CD4-positive, alpha-beta T cell treated with Interleukin-6 at 100 ng/mL for 8 hours (primary cell): ENCODE data around the gene HSPB1.
"Not testable (repeated sequence)": the region's sequence is repeated elsewhere in the genome, so short reads cannot be mapped to it uniquely, and the experiment has no call there.

ENCODE experiments used
- DNase-seq: peaks from one replicate; pipeline ENCODE4 v3.0.0-alpha.2; 2020; ENCODE audit warnings: mixed read lengths, low spot score

The HSPB1 gene

DNA sequence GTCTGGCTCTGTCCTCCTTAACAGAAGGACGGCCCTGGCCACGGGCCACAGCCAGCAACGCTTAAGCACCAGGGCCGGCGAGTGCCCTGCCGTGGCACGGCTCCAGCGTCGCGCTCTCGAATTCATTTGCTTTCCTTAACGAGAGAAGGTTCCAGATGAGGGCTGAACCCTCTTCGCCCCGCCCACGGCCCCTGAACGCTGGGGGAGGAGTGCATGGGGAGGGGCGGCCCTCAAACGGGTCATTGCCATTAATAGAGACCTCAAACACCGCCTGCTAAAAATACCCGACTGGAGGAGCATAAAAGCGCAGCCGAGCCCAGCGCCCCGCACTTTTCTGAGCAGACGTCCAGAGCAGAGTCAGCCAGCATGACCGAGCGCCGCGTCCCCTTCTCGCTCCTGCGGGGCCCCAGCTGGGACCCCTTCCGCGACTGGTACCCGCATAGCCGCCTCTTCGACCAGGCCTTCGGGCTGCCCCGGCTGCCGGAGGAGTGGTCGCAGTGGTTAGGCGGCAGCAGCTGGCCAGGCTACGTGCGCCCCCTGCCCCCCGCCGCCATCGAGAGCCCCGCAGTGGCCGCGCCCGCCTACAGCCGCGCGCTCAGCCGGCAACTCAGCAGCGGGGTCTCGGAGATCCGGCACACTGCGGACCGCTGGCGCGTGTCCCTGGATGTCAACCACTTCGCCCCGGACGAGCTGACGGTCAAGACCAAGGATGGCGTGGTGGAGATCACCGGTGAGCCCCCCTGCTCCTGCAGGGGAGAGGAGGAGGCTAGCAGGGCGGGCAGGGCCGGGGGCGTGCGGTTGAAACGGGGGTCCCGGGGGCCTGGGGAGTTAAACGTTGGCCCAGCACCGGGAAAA, at the start of gene HSPB1:
Gene HSPB1, plus strand, starts transcription at position 327 of the 855 bp plus-strand sequence. Its CDS starts 40 bp downstream, at position 367.
- DNase-seq: peak; percentile 72

DNA sequence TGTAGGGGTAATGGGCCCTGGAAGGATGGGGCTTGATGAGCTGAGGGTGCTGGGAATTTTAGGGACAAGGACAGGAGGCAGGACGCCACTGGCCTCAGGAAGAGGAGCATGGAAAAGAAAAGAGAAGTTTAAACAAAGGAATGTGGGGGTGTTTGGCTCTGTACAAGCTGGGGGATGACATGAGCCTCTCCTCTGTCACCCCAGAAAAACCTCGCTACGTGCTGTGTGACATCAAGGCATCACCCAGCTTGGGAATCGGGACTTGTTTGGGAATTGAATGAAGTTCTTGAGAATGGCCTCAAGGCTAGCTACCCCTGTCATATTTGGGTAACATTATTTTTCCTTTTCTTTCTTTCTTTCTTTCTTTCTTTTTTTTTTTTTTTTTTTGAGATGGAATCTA, 47.7 kb upstream of the HSPB1 start:
- DNase-seq: no peak

DNA sequence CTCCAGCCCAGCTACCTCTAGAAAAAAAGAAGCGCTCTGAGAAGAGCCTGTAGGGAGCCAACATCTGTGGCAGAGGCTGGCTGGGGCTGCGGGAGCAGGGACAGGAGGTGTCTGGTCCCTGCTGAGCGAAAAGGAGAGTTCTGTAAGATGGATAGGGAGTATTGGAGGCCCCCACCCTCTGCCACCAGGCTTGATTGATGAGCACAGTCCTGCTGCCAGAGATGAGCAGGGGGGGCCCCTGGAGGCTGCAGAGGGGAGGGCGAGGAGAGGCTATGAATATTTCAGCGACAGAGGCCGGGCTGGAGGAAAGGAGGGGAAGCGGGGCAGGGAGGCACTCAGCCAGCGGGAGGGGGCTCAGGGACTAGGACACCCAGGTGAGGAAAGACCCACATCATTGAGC, 44.5 kb upstream of the HSPB1 start:
- DNase-seq: no peak

DNA sequence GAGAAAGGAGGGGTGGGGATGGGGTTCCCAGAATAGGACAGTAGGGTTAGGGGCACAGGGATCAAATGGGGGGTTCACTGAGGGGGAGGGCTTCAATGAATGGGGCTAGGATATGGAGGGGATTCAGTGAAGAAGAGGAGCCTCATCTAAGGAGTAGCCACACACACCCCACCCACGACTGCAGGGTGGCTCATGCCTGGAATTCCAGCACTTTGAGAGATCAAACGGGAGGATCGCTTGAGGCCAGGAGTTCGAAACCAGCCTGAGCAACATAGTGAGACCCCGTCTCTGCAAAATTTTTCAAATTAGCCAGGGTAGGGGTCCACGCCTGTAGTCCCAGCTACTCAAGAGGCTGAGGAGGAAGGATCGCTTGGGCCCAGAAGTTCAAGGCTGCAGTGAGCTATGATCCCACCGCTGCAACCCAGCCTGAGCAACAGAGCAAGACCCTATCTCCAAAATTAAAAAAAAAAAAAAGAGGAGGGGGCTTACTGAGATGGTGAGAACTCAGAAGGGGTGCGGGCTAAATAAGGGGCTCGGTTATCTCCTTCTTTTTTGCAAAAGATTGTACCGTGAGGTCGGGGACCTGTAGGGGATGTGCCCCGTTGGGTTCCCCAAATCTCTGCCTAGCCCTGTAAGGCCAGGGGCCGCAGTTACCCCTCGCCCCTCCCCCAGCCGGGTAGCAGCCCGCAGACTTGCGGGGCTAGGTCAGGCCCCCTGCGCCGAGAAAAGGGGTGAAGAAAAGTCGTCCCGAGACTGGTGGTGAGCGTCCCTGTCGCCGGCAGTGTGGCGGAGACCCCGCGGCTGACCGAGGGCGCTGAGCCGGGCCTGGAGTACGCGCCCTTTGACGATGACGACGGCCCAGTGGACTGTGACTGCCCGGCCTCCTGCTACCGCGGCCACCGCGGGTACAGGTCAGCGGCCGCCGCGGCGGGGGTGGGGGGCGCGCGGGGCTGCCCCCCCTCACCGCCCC, 43.1 kb upstream of the HSPB1 start:
- DNase-seq: no peak

DNA sequence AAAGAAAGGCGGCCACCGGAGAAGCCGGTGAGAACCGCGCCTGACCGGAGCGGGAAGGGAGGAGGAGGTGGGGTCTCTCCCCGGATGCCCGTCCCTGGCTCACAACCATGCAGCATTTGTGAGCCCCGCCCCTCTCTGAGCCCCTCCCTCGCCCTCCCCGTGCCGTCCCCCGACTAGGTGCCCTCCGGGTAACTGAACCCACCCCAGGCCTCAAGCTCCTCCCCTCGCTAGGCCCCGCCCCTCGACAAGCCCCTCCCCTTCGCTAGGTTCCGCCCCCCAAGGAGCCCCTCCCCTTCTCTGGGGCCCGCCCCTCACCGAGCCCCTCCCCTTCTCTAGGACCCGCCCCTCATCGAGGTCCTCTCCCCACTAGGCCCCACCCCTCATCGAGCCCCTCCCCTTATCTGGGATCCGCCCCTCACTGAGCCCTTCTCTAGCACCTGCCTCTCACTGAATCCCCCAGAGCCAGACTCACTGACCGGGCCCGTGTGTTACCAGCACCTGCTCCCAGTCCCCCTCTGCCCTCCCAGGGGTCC, 42.2 kb upstream of the HSPB1 start:
- DNase-seq: peak; percentile 7

DNA sequence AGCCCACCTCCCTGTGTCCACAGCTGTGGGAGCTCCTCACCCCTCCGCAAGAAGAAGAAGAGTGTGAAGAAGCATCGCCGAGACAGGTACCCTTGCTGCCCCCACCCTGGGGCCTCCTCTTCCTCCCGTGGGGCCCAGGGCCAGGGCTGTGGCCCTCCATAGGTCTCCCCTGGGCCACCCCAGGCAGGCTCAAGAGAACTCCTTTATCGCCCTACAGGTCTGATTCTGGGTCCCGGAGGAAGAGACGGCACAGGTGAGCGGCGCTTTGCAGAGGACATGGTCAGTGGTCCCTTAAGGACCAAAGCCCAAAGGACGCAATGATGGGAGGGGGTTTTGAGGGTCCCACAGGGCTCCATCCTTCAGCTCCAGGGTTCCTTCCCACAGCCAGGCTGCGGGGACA, 41.1 kb upstream of the HSPB1 start:
- DNase-seq: no peak

DNA sequence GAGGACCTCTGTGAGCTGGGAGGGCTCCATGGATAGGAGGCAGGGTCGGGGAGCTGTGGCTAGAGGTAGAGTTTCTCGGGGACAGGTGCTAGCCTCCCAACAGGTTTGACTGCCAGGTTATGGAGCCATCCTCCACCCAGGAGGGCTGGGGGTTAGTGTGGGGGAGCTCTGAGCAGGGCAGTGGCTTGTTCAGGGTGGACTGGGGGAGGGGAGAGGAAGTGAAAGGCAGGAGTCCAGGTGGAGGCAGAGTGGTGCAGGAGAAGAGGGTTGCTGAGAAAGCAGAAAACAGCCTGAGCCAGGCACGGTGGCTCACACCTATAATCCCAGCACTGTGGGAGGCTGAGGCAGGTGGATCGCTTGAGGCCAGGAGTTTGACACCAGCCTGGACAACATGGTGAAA, 40.5 kb upstream of the HSPB1 start:
- DNase-seq: no peak

DNA sequence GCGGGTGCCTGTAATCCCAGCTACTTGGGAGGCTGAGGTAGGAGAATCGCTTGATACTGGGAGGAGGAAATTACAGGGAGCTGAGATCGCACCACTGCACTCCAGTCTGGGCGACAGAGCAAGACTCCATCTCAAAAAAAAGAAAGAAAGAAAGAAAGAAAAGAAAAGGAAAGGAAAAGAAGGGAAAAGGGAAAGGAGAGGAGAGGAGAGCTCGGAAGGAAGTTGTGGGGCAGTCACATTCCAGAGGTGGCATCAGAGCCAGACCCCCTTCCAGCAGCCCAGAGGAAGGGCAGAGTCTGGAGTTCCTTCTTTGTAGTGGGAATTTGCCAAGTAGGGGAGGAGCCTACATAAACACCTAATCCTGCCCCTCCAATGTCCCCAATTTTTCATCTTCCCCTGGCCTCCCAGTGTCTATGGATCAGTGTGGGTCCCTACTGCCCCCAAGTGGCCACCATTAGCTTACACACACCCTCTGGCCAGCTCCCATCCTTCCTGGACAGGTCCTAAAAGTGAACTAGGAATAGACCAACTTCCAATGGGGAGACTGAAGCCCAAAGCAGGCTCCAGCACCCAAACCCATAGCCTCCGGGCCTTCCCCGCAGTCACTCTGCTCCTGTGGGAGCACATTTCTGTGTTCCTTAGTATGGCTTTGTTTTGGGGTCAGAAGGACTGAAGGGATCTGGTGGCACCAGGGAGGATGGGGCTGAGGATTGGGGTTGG, 39.6 kb upstream of the HSPB1 start:
- no peak for DNase-seq

DNA sequence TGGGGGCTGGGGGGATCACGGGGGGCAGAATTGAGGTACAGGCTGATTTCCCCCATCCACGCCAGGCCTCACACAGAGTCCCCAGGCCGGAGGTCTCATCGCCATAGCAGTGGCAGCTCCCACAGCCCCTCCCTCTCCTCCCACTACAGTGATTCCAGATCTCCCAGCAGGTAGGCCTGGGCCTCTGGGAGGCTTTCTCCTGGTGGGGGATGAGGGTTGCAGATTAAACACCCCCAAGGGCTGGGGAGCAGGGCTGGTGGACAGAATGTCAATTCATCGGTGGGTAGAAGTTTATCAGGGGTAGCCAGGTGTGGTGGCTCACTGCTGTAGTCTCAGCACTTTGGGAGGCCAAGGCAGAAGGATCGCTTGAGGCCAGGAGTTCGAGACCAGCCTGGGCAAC, 37.2 kb upstream of the HSPB1 start:
- DNase-seq: no peak

DNA sequence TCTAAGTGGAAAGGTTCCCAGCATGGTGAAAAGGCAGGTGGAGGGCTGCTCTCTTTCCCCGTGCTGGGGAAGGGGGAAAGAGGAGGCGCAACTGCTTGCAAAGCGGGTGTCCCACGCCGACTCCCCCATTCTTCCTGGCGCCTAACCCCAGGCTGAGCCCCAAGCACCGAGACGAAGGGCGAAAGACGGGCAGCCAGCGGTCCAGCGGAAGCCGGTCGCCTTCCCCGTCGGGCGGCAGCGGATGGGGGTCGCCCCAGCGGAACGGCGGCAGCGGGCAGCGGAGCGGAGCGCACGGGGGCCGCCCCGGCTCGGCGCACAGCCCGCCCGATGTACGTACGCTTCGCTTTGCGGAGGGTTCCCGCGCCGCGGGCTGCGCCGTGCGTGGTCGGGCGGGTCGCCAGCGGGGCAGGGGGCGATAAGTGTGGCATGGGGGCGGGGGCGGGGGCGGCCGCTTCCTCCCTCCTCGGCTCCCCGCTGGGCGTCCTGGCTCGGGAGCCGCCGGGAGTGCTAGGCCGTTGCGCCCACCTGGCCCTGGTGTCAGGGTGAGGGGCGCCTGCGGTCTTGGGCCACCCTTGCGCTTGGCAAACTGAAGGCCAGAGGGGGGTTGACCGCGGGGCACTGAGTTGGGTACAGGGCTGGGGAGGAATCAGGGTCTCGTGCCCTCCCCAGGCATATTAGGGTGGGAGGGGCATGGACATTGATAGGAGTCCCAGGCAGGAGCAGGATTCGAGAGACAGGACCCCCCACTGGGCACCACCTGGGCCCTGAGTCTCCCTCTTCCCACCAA, 35.2 kb upstream of the HSPB1 start:
- DNase-seq: no peak

DNA sequence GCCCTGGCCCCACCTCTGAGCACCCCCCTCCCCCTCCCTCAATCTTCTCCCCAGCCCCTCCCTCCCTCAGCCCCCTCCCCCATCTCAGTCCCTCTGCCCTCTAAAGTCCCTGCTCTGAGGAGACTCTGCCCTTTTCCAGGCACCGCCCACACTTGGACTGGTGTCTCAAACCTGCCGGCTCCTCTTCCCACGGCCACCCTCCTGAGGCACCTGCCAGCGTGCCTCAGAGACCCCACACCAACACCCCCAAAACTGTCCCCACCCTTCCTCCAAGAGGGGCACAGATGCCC, 34.6 kb upstream of the HSPB1 start:
- DNase-seq: no peak

DNA sequence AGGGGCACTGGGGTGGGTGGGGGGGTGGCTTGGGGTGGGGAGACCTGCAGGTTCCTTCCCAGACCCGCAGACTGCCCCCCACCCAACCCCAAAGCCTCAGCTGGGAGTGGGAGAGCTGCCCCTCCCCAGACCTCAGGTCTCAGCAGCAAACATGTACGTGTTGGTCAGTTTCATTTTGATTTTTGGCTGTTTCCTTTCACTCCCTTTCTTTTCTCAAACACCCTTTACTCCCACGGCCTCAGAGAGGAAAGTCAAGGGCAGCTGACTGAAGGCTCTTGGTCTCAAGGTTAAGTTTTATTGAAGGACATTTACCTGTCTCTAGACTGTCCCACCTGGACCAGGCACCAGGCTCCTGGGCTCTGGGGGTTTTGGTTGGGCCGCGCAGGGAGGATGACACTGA, 34.1 kb upstream of the HSPB1 start:
- no peak for DNase-seq

DNA sequence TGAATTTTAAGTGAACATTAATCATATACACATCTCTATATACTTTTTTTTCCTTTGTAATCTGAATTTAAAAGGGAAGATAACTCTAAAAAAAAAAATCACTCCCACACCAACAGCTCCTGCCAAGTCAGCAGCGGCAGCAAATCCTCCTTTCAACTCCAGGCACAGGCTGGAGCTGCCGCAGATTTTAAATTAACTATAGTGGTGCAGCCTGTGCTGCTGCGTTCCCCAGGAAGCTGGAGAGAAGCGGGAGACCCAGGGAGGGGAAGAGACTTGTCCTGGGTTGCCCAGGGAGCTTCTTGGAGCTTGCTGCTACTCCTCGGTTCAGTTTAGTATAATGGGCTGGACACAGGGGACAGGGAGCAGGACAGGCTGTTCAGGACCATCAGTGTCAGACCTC, 32.6 kb upstream of the HSPB1 start:
- no peak for DNase-seq

DNA sequence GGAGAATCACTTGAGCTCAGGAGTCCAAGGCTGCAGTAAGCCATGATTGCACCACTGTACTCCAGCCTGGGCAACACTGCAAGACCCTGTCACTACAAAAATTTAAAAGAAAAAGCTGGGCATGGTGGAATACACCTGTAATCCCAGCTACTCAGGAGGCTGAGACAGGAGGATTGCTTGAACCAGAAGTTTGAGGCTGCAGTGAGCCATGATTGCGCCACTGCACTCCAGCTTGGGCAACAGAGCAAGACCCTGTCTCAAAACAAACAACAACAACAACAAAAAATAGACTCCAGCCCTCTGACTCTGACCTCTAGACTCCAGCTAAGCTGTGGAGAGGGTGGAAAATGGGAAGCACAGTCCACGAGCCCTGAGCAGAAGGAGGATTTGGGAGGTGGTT, 31.1 kb upstream of the HSPB1 start:
- DNase-seq: not testable (repeated sequence)

DNA sequence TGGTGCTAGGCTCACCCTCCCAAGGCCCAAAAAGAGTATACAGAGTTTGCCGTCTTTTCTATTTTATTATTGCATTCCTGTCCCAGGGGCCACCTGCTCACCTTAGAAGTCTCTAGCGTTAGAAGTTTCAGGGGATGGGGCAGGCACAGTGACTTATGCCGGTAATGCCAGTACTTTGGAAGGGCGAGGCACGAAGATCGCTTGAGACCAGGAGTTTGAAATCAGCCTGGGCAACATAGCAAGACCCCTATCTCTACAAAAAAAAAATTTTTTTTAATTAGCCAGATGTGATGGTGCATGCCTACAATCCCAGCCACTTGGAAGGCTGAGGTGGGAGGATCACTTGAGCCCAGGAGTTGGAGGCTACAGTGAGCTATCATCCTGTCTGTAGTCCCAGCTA, 30.3 kb upstream of the HSPB1 start:
- no peak for DNase-seq

DNA sequence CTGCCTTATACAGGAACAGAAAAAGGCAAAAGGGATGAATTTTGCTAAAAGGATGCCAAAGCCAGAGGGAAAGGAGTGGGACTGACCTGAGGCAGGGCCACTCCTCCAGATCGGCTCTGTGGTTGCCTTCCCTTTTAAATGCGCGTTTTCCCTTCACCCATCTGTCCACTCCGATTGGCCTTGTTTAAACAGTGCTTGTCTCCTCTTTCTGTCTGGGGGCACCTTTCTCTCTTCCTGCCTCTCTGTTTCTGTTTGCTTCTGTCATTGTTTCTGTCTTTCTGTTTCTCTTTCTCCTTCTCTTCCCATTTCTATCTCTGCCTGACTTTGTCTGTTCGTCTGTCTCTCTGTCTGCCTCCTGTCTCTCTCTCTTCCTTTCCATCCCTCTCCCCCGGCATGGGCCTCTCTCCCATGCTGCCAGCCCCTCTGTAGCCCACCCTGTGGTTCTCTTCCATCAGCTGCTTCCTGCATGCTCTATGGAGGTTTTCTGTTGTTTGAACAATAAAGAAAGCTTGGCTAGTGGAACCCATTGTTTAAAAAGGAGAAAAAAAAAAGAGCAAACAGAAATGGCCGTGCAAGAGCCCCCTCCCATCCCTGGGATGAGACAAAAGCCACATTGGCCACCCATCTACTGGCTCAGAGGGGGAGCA, 29.5 kb upstream of the HSPB1 start:
- no peak for DNase-seq

DNA sequence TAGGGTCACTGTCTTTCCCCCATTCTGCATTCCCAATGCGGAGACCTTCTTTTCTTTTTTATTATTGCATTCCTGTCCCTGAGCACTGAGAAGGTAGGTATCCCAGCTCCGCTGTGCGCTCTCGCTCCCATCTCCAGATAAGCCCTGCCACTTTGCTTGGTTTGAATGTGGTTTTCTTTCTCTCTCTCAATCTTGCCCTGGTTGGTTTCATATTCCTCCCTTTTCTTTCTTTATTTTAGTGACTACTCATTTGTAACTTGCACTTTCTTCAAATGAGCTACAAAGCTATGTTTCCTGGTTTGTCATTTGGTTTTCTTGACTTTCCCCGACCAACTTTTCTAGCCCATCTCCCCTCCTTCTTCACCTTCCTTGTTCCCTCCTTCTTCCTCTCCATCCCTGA, 29.0 kb upstream of the HSPB1 start:
- DNase-seq: no peak

DNA sequence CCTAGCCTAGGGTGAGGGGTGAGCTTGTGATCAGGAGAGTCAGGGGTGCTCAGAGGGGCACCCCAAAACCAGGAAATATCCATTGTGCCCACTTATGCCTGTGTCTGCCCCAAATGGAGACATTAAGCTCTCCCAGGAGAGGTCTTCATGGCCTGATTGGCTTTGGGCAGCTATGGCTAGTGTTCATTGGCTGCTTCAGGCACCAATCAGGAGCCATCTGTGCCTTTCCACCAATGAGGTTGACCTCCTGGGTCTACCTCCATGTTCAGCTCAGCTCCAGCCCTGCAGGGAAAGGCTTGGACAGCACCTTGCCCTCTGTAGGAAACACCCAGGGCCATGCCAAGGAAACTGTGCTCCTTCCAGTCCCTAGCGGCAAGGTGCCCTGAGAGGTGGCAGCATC, 23.9 kb upstream of the HSPB1 start:
- no peak for DNase-seq

DNA sequence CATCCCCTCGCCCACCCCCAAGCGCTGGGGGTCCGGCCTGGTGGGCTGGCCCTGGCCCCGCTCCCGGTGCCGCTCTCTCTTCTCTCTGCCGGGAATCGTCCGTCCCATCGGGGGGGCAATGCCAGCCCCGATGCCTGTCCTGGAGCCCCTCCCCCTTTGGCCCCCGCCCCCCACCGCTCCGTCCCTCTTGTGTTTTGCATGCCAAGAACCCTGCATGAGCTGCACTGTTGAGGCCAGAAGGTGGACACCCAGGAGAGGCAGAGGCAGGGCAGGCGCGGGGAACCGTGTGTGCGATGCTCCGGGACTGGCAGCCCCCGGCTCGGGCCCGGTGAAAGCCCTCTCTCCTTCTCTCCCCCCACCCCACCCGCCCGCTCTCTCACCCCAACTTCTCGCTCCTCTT, 22.1 kb upstream of the HSPB1 start:
- DNase-seq: no peak

DNA sequence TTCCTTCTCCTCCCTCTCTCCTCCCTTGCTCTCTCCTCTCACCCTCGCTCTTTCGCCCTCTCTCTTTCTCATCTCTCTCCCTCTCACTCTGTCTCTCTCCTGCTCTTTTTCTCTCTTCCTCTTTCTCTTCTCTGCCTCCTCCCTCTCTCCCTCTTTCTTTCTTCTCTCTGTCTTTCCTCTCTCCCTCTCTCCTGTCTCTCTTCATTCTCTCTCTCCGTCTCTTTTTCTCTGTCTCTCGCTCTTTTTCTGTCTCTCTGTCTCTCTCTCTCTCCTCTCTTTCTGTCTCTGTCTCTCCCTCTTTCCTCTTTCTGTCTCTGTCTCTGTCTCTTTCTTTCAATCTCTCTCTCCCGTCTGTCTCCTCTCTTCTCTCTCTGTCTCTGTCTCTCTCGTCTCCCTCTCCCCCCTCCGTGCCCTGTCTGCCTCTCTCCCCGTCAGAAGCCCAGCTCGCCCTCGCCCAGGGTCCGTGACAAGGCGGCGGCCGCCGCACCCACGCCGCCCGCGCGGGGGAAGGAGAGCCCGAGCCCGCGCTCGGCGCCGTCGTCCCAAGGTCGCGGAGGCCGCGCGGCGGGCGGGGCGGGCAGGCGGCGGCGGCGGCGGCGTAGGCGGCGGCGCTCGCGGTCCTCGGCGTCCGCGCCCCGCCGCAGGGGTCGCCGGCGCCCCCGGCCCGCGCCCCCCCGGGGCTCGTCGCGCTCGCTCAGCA, 21.3 kb upstream of the HSPB1 start:
- DNase-seq: no peak
